Gastroesophageal sphincter (tissue), 3 donors: ENCODE measurements around the gene OR8D1.

Experiments
- POLR2A ChIP-seq, 2 donors: fragments of 450-650 bp; IDR thresholded peaks; one replicate each; pipeline ENCODE4 v1.6.1; 2017; ENCODE audit warnings: antibody characterized with exemption in 2 of 2, mild to moderate bottlenecking in 2 of 2, moderate library complexity in 1 of 2
- TF ChIP-seq, protein P1 (sequence below), 4 experiments: fragments of 200-600 bp in 2 of 4; fragments of 450-650 bp in 2 of 4; sonication (generic) in 1 of 4; IDR thresholded peaks; one replicate each; pipeline ENCODE4 v1.5.1; 2017 to 2019; ENCODE audit warnings: antibody characterized with exemption in 4 of 4, mild to moderate bottlenecking in 2 of 4, moderate library complexity in 2 of 4

DNA sequence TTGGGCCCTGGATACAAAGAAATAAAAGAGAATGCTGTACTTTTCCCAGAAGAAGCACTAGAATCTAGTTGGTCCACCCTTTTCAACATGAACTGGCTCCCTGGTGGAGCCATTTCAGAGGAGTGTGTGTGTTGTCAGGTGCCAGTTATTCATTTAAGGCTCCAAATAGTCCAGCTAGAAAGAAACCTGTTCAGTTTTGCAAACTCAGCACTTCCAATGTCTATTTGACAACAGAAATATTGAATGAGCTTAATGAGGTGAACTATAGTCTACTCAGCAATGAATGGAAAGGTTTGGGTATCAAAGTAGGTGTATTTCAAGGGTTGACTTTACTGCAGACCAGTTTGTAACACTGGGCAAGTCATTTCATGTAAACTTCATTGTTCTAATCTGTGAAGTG, 2.1 kb downstream of the OR8D1 start:
- TF ChIP-seq POLR2A (IDR thresholded peaks at IDR 0.05): no peak
- TF ChIP-seq, protein P1, sequence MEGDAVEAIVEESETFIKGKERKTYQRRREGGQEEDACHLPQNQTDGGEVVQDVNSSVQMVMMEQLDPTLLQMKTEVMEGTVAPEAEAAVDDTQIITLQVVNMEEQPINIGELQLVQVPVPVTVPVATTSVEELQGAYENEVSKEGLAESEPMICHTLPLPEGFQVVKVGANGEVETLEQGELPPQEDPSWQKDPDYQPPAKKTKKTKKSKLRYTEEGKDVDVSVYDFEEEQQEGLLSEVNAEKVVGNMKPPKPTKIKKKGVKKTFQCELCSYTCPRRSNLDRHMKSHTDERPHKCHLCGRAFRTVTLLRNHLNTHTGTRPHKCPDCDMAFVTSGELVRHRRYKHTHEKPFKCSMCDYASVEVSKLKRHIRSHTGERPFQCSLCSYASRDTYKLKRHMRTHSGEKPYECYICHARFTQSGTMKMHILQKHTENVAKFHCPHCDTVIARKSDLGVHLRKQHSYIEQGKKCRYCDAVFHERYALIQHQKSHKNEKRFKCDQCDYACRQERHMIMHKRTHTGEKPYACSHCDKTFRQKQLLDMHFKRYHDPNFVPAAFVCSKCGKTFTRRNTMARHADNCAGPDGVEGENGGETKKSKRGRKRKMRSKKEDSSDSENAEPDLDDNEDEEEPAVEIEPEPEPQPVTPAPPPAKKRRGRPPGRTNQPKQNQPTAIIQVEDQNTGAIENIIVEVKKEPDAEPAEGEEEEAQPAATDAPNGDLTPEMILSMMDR (IDR thresholded peaks at IDR 0.05): no peak
